Measurements from ENCODE around the gene CDC42BPG.

Gene CDC42BPG

DNA sequence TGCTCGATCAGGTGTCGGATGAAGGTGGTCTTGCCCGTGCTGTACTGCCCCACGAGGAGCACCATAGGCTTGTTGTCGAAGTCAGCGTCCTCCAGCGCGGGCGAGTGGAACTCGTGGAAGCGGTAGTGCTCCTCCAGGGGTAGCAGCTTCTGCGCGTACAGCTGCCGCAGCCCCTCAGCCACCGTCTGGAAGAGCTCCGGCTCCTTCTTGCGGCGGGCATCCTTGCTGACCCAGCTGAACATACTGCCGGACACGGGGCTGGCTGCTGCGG is 33.7 kb upstream of the CDC42BPG start:
- DNase-seq: no peak

DNA sequence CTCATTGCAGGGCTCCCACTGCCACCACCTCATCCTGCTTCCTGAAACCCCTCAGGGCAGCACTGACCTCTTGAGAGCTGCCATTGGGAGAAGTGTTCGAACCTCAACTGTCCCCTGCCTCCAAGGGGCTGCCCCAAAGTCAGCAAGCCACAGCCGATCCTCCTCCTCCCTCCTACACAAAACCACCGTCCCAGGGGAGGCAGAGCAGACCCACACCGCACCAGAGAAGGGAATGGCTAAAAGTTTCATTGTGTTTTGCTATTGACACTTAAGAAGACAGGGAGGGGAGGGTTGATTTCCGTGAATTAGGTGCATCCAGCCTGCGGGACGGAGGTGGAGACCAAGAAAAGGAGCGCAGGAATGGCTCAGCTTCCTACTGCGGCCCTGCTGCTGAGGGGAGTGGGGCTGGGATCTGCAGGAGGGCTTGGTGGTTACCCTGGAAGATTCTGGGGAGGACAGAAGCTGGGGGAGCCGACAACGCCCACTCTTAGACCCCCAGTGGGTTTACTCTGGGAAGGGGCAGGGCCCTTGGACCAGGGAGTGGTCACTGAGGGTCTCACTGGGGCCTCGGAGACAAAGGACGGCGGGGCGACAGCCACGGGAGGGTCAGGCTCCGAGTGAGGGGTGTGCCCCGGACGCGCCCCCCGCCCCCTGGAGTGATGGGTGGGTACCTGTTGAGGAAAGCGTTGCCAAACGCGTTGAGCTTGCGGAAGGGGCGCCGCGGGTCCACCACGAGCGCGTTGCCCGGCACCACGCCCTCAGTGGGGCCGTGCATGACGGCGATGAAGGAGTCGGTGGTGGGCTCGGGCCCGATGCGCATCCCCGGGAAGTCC is 33.2 kb upstream of the CDC42BPG start:
- DNase-seq: peak; percentile 72

- DNase-seq: no peak
Observed at GRCh38 chr11:64876835-64877341, 32.4 kb upstream of the CDC42BPG start.

DNA sequence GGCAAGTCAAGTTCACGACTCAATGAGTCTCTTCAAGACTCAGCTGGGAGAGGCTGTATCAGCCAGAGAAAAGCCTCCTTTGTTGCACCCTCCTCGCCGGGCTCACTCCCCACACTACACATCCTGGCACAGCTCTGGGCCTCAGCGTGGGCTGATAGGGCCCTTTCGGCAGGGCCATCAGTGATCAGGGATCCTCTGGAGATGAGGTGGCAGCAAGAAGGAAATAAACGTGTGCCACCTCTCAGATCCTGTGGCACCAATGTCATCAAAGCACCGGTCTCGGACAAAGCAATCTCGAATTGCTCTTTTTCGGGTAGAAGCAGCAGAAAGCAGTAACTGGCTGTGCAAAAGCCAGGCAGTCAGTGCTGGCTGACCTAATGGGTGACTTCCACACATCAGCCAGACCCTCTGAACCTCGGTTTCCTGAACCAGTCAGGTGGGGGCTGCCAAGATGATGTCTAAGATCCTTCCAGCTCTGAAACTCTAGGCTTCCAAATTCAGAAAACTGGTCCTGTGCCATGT is 31.8 kb upstream of the CDC42BPG start:
- no peak for DNase-seq

GRCh38 chr11:64875369-64876228 is 31.1 kb upstream of the CDC42BPG start:
- no peak for DNase-seq

GRCh38 chr11:64874308-64875240 is 30.1 kb upstream of the CDC42BPG start:
- no peak for DNase-seq

GRCh38 chr11:64872790-64873488 is 28.5 kb upstream of the CDC42BPG start:
- no peak for DNase-seq

DNA sequence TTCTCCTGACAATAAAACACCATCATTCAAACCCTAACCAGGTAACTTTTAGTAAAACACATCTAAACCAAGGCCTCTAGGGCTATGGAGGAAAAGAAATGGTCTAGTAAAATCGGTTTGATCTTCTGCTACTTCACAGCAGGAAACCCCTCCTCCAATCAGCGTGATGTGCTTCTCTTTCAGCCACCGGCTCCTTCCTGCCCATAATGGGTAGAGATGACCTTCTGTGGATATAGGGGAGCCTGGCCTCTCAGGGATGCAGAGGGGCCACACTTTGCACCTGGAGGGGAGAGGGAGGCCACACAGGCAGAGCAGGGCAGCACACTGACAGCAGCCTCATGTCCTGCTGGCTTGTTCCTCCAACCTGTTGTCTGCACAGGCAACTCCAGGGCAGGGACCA is 27.0 kb upstream of the CDC42BPG start:
- no peak for DNase-seq

- no peak for DNase-seq
Observed at GRCh38 chr11:64870893-64871466, 26.5 kb upstream of the CDC42BPG start.

DNA sequence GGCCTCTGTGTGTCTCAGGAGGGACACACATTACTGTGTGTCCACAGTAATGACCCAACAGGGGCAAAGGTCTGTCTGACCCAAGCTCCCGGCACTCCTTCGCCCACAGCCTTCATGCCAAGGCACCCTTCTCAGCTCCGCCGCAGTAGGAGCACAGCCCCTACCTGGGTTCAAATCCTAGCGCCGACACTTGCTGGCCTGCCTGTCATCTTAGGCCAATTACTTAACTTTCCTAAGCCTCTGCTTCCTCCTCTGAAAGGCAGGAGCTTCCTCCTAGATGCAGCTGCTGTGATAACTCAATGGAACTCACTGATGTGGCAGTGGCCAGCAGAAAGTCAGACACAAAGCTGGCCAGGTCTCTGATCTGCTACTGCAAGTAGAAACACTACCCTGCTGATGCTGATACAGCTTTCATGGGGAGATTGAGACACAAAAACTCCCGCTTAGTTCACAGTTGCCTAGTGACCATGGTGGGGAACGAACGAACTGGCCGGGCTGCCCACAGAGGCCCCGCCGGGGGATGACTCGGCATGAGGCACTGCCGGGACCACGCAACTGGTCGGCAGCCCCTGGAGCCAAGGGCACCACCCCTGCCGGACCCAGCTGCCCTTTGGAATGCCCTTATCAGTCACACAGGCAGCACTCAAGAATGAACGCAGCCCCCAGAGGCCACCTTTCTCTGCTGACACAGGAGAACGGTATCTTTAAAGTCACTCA is 25.9 kb upstream of the CDC42BPG start:
- no peak for DNase-seq

DNA sequence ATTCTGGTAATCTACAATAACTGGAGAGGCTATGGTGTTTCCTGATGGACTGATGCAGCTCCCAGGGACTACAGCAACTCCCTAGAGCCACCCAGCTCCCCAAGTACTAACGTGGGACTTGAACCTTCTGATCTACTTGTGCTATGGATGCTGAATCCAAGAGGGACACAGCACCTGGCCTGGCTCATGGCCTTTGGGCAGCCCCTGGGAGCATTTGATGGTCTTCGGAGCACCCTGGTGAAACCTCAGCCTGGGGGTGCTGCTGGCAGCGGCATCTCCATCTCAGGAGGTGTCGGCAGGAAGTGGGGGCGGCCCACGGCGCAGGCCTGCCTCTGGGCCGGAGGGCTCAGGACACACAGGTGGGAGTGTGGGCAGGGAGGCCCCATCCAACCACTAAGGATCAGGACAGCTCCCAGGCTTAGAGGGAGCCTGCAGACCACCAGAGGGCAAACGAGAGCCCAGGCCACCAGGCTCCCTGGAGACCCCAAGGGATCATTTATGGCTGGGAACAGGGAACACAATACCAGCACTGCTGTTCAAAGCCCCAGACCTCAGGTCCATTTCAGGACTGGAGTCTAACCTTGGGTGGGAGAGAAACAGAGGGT is 25.2 kb upstream of the CDC42BPG start:
- DNase-seq: no peak

DNA sequence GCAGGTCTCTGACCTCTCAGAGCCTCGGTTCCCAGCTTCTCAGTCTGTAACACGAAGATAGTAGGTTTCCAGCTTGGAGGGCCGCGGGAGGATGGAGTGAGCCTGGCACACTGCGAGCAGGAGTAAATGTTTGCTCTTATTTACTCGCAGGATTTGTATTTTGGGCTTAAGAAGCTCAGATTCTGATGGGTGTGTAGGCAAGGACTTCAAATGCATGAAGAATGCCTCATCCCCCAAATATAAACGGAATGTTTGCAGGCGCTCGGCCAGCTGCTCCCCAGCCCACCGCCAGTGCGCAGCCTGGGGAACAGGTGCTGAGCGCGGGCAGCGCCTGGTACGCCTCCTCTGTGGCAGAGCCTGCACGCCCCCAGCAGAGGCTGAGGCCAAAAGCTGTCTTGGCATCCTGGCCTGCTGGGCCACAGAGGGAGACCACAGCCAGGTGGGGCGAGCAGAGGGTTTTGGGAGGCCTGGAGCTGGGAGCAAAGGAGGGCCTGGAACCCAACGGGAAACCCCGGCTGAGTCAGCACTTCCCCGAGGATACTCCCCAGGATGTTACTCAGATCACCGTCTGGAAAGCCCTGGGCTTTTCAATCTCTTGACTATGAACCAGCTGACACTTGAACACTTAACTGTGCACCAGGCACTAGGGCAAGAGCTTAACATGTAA is 24.6 kb upstream of the CDC42BPG start:
- no peak for DNase-seq

- no peak for DNase-seq
Observed at GRCh38 chr11:64867748-64868462, 23.5 kb upstream of the CDC42BPG start.

DNA sequence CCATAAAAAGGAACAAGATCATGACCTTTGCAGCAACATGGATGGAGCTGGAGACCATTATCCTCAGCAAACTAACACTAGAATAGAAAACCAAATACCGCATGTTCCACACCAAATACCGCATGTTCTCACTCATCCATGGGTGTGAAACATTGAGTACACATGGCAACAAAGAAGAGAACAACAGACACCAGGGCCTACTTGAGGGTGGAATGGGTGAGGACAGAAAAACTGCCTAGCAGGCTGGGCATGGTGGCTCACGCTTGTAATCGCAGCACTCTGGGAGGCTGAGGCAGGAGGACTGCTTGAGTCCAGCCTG is 21.7 kb upstream of the CDC42BPG start:
- DNase-seq: no peak

DNA sequence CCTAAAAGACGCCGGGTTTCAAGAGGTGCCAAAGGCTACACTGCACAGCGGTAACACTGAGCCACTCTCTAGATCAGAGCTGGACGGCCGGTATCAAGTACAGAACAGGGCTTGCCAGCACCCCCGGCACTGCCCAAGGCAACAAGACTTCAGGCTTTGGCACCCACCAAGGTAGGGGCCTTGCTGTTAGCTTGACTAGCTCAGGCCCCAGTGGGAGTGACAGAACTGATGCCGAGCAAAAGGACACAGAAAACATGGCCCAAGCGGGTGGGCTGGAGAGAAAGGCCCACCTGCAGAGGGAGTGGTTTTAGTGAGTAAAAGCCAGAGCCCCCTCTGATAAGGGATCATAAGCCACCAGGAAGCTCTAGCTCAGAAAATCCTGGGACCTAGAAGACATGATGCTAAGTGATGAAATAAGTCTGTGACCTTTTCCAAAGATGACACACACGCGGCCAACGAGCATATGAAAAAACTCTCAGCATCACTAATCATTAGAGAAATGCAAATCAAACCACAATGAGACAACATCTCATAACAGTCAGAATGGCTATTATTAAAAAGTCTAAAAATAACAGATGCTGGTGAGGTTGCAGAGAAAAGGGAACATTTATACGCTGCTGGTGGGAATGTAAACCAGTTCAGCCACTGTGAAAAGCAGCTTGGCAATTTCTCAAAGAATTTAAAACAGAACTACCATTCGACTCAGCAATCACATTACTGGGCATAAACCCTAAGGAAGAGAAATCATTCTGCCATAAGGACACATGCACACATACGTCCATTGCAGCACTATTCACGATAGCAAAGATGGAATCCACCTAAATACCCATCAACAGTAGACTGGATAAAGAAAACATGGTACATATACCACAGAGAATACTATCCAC is 21.1 kb upstream of the CDC42BPG start:
- no peak for DNase-seq

- peak; percentile 87 for DNase-seq
Observed at GRCh38 chr11:64864473-64865285, 20.2 kb upstream of the CDC42BPG start.

GRCh38 chr11:64864135-64864472 is 19.7 kb upstream of the CDC42BPG start:
- no peak for DNase-seq

Data from activated CD8-positive, alpha-beta memory T cell treated with anti-CD3 and anti-CD28 coated beads, Interleukin-2, amount 50 U/mL, for 48 hours (primary cell).